HEK293 (cell line): Measurements from ENCODE around the gene SLC2A3.

Source experiments
- BCL11A ChIP-seq: fragments of 450-650 bp; formaldehyde crosslinking; IDR thresholded peaks from 2 replicates; pipeline ENCODE4 v1.5.1; 2016; ENCODE audit warnings: low read depth, missing biosample characterization, missing genetic modification characterization
- CTCF ChIP-seq: fragments of 450-650 bp; formaldehyde crosslinking; IDR thresholded peaks from 2 replicates; pipeline ENCODE4 v1.5.1; 2016; ENCODE audit warnings: missing biosample characterization, missing genetic modification characterization
- ELK4 ChIP-seq: IDR thresholded peaks from 2 replicates; pipeline ENCODE4 v1.6.1; 2011; ENCODE audit warnings: mild to moderate bottlenecking, low read depth, low read length, borderline replicate concordance
- GLIS1 ChIP-seq: fragments of 450-650 bp; formaldehyde crosslinking; IDR thresholded peaks from 2 replicates; pipeline ENCODE4 v1.5.1; 2016; ENCODE audit warnings: missing biosample characterization, missing genetic modification characterization
- KLF9 ChIP-seq: fragments of 450-650 bp; formaldehyde crosslinking; IDR thresholded peaks from 2 replicates; pipeline ENCODE4 v1.5.1; 2016; ENCODE audit warnings: missing biosample characterization, missing genetic modification characterization, low read depth
- REPIN1 ChIP-seq: fragments of 450-650 bp; formaldehyde crosslinking; IDR thresholded peaks from 2 replicates; pipeline ENCODE4 v1.5.1; 2017; ENCODE audit warnings: missing biosample characterization, missing genetic modification characterization, low read depth
- TCF7L2 ChIP-seq: IDR thresholded peaks from 2 replicates; pipeline ENCODE4 v1.6.1; 2011; ENCODE audit warnings: low read depth, mild to moderate bottlenecking, inconsistent platforms, low read length, moderate library complexity, borderline replicate concordance
- ZBTB21 ChIP-seq: fragments of 450-650 bp; formaldehyde crosslinking; IDR thresholded peaks from 2 replicates; pipeline ENCODE4 v1.5.1; 2017; ENCODE audit warnings: missing biosample characterization, missing genetic modification characterization
- ZNF133 ChIP-seq: fragments of 450-650 bp; formaldehyde crosslinking; IDR thresholded peaks from 2 replicates; pipeline ENCODE4 v1.5.1; 2016; ENCODE audit warnings: missing biosample characterization, missing genetic modification characterization
- ZNF248 ChIP-seq: fragments of 450-650 bp; formaldehyde crosslinking; IDR thresholded peaks from 2 replicates; pipeline ENCODE4 v1.5.1; 2017; ENCODE audit warnings: missing biosample characterization, missing genetic modification characterization
- ZNF624 ChIP-seq: fragments of 450-650 bp; formaldehyde crosslinking; IDR thresholded peaks from 2 replicates; pipeline ENCODE4 v1.5.1; 2017; ENCODE audit warnings: missing biosample characterization, missing genetic modification characterization
- ZNF639 ChIP-seq: fragments of 450-650 bp; formaldehyde crosslinking; IDR thresholded peaks from 2 replicates; pipeline ENCODE4 v1.5.1; 2016; ENCODE audit warnings: missing biosample characterization, missing genetic modification characterization
- ZNF677 ChIP-seq: fragments of 450-650 bp; IDR thresholded peaks from 2 replicates; pipeline ENCODE4 v1.5.0; 2018; ENCODE audit warnings: missing biosample characterization, mild to moderate bottlenecking, missing genetic modification characterization, moderate library complexity

DNA sequence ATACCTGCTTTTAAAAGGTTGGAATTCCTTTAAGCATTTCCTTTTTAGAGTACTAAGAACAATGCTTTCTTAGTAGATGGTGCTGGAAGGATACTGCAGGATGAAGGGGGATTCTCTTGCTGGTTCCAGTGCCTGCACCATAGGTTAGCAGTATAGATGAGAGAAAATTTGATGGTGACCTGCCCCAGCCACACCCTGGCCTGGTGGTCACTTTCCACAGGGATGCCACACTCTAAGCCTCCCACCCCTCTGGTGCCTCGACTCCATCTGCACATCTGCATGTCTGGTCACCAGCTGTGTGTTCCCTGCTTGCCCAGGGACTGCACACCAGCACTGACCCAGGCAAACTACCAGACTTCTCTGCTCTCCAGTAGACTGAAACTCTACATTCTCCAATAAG, 19.1 kb downstream of the SLC2A3 start:
- no peak for TF ChIP-seq CTCF (tag by site-specific recombination)
- no peak for TF ChIP-seq KLF9 (tag by site-specific recombination)
- TF ChIP-seq BCL11A, result no peak
- TF ChIP-seq ZNF133 (tag by site-specific recombination), result no peak
- no peak for TF ChIP-seq ZNF624 (tag by site-specific recombination)
- TF ChIP-seq ZNF677 (tag by site-specific recombination), result no peak
- no peak for TF ChIP-seq ELK4
- no peak for TF ChIP-seq ZBTB21 (tag by site-specific recombination)
- no peak for TF ChIP-seq ZNF248 (tag by site-specific recombination)
- TF ChIP-seq REPIN1 (tag by site-specific recombination), result no peak
- TF ChIP-seq GLIS1 (tag by site-specific recombination), result no peak
- no peak for TF ChIP-seq ZNF639 (tag by site-specific recombination)
- no peak for TF ChIP-seq TCF7L2
